GM18505 (cell line): Measurements from ENCODE around the gene MRC1.

Source experiments
- ATAC-seq: cut with Tn5 transposase; IDR thresholded peaks from one replicate; pipeline ENCODE4 v1.9.1; 2021; ENCODE audit not compliant: unreplicated experiment
- POLR2A ChIP-seq: IDR thresholded peaks from 4 replicates; pipeline ENCODE4 v1.6.1; 2011; ENCODE audit warnings: borderline replicate concordance; ENCODE audit not compliant: insufficient read depth, insufficient read length; ENCODE audit errors: extremely low read depth

Gene MRC1

GRCh38 chr10:17873946-17874345 lies 64.8 kb downstream of the MRC1 start:
- no peak for TF ChIP-seq POLR2A

GRCh38 chr10:17877121-17877520 lies 68.0 kb downstream of the MRC1 start:
- no peak for TF ChIP-seq POLR2A
- ATAC-seq, result no peak

More at GRCh38 chr10:17873946-17874345, 64.8 kb downstream of the MRC1 start:
- ATAC-seq, result no peak

GRCh38 chr10:17878896-17879295 lies 69.7 kb downstream of the MRC1 start:
- no peak for ATAC-seq
- no peak for TF ChIP-seq POLR2A

GRCh38 chr10:17880601-17881000 lies 71.5 kb downstream of the MRC1 start:
- no peak for TF ChIP-seq POLR2A
- no peak for ATAC-seq

- ATAC-seq, result no peak
- no peak for TF ChIP-seq POLR2A
These were observed 73.4 kb downstream of the MRC1 start for GRCh38 chr10:17882557-17882956.

- no peak for ATAC-seq
- no peak for TF ChIP-seq POLR2A
These were observed 74.5 kb downstream of the MRC1 start for GRCh38 chr10:17883621-17884020.

- no peak for TF ChIP-seq POLR2A
- ATAC-seq, result no peak
These were observed 79.0 kb downstream of the MRC1 start for GRCh38 chr10:17888189-17888588.

GRCh38 chr10:17891435-17891834 lies 82.3 kb downstream of the MRC1 start:
- no peak for TF ChIP-seq POLR2A
- no peak for ATAC-seq

- ATAC-seq, result no peak
- no peak for TF ChIP-seq POLR2A
These were observed 95.4 kb downstream of the MRC1 start for GRCh38 chr10:17904564-17904963.

GRCh38 chr10:17905491-17905890 lies 96.3 kb downstream of the MRC1 start:
- ATAC-seq, result no peak
- no peak for TF ChIP-seq POLR2A

GRCh38 chr10:17906002-17906401 lies 96.9 kb downstream of the MRC1 start:
- ATAC-seq, result no peak
- no peak for TF ChIP-seq POLR2A

GRCh38 chr10:17907641-17908040 lies 98.5 kb downstream of the MRC1 start:
- ATAC-seq, result no peak
- TF ChIP-seq POLR2A, result no peak

GRCh38 chr10:17910125-17910789 lies 101.1 kb downstream of the MRC1 start:
- ATAC-seq, result peak; percentile 63
- no peak for TF ChIP-seq POLR2A

- ATAC-seq, result no peak
- no peak for TF ChIP-seq POLR2A
These were observed 103.6 kb downstream of the MRC1 start for GRCh38 chr10:17912754-17913153.

GRCh38 chr10:17913604-17914003 lies 104.5 kb downstream of the MRC1 start:
- no peak for ATAC-seq
- TF ChIP-seq POLR2A, result no peak
